ENCODE measurements around the gene NCDN. TPM values are rescaled to one million over a fixed set of nuclear protein-coding genes. Genes with fewer than 3 reads are reported as not detected.
"Not testable (repeated sequence)": the region's sequence is repeated elsewhere in the genome, so short reads cannot be mapped to it uniquely, and the experiment has no call there.

The NCDN gene
- total RNA-seq, 2 experiments from 2014 or later: 42.8 to 44.0 TPM

DNA sequence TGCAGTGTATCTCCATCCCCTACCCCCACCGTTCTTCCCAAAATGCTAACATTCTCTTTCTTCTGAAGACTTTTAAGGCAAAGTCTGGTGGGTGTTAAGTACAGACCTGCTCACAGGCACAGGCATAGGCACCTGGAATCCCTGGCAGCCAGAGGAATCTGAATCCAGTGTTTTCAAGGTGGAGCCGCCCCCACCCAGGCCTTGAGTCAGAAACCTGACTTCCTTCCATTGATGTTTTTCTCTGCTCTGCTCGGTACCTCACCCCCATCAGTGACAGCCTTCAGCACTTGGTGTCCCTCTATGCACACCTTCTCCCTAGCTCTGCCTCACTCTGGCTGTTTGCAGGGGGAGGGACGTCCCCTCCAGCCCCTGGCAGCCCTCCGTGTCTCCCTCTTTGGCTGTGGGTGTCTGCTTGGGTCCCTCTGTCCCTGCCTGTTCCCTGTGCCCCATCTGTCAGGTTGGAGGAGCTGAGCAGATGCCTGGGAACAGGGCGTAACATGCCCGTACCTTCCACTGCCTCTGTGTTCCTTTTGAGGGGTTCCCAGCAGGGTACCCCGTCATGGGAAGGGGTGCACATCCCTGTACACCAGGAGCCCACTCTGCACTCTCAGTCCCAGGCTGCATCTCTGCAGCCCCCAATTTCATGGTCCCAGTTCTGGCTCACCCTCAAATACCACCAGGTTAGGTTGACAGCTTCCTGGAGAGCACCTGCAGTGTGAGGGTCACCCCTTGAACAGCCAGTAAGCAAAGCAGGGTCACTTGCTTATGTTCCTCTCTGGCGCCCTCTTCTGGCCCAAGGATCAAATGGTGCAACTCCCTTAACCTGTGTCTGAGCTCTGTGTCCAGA, 6.7 kb downstream of the NCDN start:
- ChIA-PET POLR2A (no interaction called here), CTCF (interaction anchor here (0.6 to 2.5 kb wide), 24 partner anchors 8 to 213 kb away, joined by 3 to 42 read pairs (median 4); partner anchors contain the start of genes CLSPN and TFAP2E)

DNA sequence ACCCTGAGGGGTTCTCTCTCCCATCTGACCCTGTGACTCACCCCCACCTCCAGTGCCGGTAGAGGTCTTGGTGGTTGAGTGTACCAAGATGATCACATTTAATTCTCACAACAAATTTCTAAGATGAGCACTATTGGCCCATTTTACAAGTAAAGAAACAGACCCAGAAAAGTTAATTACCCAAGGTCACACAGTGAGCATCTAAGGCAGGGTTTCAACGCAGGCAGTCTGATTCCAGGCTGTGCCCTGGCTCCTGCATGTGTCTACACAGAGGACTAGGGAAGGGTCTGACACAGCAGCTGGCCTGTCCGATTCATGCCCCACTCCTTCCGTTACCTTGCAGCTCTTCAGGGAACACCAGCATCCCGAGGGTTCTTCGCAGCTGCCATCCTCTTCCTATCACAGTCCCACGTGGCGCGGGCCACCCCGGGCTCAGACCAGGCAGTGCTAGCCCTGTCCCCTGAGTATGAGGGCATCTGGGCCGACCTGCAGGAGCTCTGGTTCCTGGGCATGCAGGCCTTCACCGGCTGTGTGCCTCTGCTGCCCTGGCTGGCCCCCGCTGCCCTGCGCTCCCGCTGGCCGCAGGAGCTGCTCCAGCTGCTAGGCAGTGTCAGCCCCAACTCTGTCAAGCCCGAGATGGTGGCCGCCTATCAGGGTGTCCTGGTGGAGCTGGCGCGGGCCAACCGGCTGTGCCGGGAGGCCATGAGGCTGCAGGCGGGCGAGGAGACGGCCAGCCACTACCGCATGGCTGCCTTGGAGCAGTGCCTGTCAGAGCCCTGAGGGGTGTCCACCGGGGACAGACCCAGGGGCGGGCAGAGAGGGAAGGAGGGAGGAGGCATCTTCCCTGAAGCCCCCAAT, 7.5 kb downstream of the NCDN start:
- ChIA-PET CTCF (interaction anchor here (0.6 to 2.5 kb wide), 23 partner anchors 8 to 212 kb away, joined by 3 to 42 read pairs (median 4); partner anchors contain the start of genes CLSPN and TFAP2E), POLR2A (no interaction called here)

- POLR2A ChIA-PET: no interaction called here
Measured at GRCh38 chr1:35565742-35566133, 8.1 kb downstream of the NCDN start.

DNA sequence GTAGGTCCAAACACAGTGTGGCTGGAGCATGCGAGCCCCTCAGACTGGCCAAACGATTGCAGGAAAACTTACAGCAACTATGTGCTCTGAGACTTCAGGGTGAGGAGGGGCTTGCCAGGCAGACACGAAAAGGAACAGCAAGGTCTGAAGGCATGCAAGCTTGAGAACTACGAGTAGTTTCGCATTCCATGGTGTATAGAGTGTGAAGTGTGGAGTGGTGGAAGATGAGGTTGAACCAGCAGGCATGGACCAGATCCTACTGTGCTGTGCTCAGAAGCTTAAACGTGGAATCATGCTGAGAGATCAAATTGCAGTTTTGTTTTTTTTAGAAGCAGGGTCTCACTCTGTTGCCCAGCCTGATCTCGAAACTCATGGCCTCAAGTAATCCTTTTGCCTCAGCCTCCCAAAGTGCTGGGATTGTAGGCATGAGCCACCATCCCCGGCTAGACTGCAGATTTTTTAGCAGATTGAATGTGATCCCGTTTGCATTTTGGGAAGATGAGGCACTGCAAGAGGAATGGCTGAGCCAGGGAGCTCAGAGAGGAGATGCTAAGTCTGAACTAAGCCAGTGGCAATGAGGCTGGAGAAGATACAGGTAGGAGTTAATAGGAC, 10.5 kb downstream of the NCDN start:
- CTCF ChIA-PET: interaction anchor here (0.7 to 3.0 kb wide), 20 partner anchors 10 to 235 kb away, joined by 3 to 20 read pairs (median 4); partner anchors contain the start of gene KIAA0319L
- POLR2A ChIA-PET: no interaction called here

More at GRCh38 chr1:35565742-35566133, 8.1 kb downstream of the NCDN start:
- CTCF ChIA-PET: interaction anchor here (1.1 to 2.5 kb wide), 8 partner anchors 8 to 211 kb away, joined by 3 to 42 read pairs (median 5); partner anchors contain the start of gene TFAP2E

DNA sequence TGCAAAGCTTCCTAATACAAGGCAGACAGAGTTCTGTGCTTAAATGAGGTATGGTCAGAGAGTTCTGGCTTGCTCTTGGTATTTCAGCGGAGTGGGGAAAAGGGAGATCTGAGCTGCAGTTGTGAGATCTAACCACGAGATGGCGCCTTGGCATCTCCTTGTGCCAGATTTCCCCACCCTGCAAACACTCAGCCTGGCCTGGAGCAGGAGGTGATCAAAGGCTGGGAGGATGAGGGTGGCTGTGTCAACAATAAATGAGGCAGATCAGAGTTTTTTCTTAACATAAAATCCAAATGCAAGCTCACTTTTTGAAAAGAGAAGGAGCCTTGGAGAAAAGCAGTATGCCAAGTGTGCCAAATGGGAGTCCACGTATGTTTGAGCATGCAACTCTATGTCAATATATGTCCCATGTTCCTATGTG, 11.4 kb downstream of the NCDN start:
- CTCF ChIA-PET: interaction anchor here (0.7 to 3.0 kb wide), 27 partner anchors 9 to 234 kb away, joined by 3 to 20 read pairs (median 3); partner anchors contain the start of genes C1orf216 and KIAA0319L
- POLR2A ChIA-PET: interaction anchor here (0.7 kb wide), 1 partner anchor 203 kb away, joined by 3 read pairs; no protein-coding TSS in a partner anchor

- POLR2A ChIA-PET: no interaction called here
- CTCF ChIA-PET: interaction anchor here (2.0 kb wide), 1 partner anchor 145 kb away, joined by 13 read pairs; no protein-coding TSS in a partner anchor
Measured at GRCh38 chr1:35569936-35570335, 12.3 kb downstream of the NCDN start.

- POLR2A ChIA-PET: no interaction called here
- CTCF ChIA-PET: interaction anchor here (0.9 to 3.7 kb wide), 3 partner anchors 119 to 202 kb away, joined by 8 to 13 read pairs (median 12); no protein-coding TSS in a partner anchor
Measured at GRCh38 chr1:35570589-35571137, 13.1 kb downstream of the NCDN start.

- ChIA-PET CTCF (interaction anchor here (0.6 to 3.7 kb wide), 4 partner anchors 120 to 202 kb away, joined by 3 to 13 read pairs (median 10); no protein-coding TSS in a partner anchor), POLR2A (no interaction called here)
Measured at GRCh38 chr1:35571263-35571662, 13.7 kb downstream of the NCDN start.

DNA sequence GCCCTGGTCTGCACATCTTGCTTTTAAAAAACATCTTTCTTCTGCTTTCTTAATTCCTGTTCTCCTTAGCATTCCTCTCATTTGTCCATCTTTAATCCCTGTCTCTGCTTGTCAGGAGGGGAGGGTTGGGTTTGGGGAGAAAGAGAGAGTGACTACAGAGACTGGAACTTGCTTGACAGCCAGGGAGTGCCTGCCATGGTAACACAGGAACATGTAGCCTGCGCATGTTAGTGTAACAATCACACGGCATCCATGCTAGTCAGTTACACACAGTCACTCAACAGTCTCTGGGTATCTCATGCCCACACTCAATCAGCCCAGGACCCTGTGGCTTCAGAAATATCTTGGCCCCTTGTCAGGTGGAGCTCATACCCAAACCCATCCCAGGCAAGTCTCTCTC, 14.7 kb downstream of the NCDN start:
- ChIA-PET CTCF (interaction anchor here (1.3 to 3.7 kb wide), 4 partner anchors 11 to 144 kb away, joined by 4 to 12 read pairs (median 5); no protein-coding TSS in a partner anchor), POLR2A (interaction anchor here (0.7 kb wide), 1 partner anchor 11 kb away, joined by 3 read pairs; no protein-coding TSS in a partner anchor)

- ChIA-PET CTCF (interaction anchor here (1.3 to 3.7 kb wide), 5 partner anchors 9 to 154 kb away, joined by 3 to 12 read pairs (median 5); no protein-coding TSS in a partner anchor), POLR2A (interaction anchor here (0.7 kb wide), 1 partner anchor 12 kb away, joined by 3 read pairs; no protein-coding TSS in a partner anchor)
Measured at GRCh38 chr1:35573198-35574124, 15.9 kb downstream of the NCDN start, which contains the start of gene TFAP2E. TFAP2E (plus strand) TSS chr1:35573314; CDS start chr1:35573578, 264 bp downstream.

GRCh38 chr1:35574125-35574654, 16.6 kb downstream of the NCDN start:
- ChIA-PET POLR2A (no interaction called here), CTCF (interaction anchor here (1.3 to 3.7 kb wide), 3 partner anchors 9 to 153 kb away, joined by 3 to 12 read pairs (median 9); no protein-coding TSS in a partner anchor)

DNA sequence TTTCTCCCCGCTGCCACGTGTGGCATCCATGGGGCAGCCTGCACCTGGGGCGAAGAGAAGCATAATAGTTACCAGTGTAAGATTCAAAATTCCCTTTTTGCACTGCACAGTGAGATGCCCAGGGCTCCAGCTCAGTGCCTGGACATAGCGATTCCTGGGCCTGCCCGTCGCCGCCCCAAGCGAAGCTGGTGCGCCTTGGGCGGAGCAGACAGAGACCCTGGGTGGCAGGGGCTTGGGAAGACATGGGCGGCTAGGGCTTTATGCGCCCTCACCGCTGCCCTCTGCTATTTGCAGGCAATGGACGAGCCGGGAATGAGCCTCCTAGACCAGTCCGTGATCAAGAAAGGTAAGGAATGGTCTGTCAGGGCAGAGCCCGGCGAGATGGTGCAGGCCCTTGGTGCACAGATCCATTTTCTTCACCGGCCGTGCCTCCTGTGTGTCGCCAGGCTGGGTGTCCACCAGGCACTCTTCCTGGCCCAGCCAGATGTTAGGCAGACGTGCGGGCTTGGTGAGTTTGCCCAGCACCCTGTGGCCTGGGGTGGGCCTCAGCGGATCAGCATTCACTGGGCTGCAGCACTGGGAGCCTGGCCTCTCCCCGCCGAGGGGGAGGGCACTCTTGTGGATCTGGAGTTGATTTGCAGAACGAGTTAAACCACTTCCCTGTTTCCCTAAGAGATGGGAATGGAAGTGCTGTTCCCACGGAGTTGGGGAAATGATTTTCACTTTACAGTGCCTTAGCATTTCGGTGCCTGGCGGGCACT, 17.2 kb downstream of the NCDN start:
- ChIA-PET CTCF (interaction anchor here (1.3 kb wide), 1 partner anchor 153 kb away, joined by 3 read pairs; no protein-coding TSS in a partner anchor), POLR2A (no interaction called here)

- CTCF ChIA-PET: interaction anchor here (2.6 kb wide), 1 partner anchor 140 kb away, joined by 10 read pairs; no protein-coding TSS in a partner anchor
- POLR2A ChIA-PET: no interaction called here
Measured at GRCh38 chr1:35575416-35575958, 17.9 kb downstream of the NCDN start.

GRCh38 chr1:35576061-35576765, 18.6 kb downstream of the NCDN start:
- CTCF ChIA-PET: interaction anchor here (0.6 to 2.6 kb wide), 5 partner anchors 12 to 329 kb away, joined by 3 to 10 read pairs (median 5); partner anchors contain the start of gene CLSPN
- POLR2A ChIA-PET: no interaction called here

DNA sequence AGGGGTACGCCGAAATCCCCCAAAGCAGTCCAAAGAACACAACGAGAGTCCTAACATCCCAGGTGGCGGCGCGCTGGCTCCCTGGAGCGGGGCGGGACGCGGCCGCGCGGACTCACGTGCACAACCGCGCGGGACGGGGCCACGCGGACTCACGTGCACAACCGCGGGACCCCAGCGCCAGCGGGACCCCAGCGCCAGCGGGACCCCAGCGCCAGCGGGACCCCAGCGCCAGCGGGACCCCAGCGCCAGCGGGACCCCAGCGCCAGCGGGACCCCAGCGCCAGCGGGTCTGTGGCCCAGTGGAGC, 19.1 kb downstream of the NCDN start:
- CTCF ChIA-PET: interaction anchor here (0.6 to 2.6 kb wide), 5 partner anchors 12 to 330 kb away, joined by 3 to 10 read pairs (median 5); partner anchors contain the start of gene CLSPN
- POLR2A ChIA-PET: not testable (repeated sequence)
